NCI-H774 (cell line): Measurements from ENCODE around the gene NEFH.
"Not testable (repeated sequence)": the region's sequence is repeated elsewhere in the genome, so short reads cannot be mapped to it uniquely, and the experiment has no call there.

Experiments
- DNase-seq: peaks from one replicate; lab custom pipeline; 2025; lab: John Stamatoyannopoulos, UW

The NEFH gene, protein sequence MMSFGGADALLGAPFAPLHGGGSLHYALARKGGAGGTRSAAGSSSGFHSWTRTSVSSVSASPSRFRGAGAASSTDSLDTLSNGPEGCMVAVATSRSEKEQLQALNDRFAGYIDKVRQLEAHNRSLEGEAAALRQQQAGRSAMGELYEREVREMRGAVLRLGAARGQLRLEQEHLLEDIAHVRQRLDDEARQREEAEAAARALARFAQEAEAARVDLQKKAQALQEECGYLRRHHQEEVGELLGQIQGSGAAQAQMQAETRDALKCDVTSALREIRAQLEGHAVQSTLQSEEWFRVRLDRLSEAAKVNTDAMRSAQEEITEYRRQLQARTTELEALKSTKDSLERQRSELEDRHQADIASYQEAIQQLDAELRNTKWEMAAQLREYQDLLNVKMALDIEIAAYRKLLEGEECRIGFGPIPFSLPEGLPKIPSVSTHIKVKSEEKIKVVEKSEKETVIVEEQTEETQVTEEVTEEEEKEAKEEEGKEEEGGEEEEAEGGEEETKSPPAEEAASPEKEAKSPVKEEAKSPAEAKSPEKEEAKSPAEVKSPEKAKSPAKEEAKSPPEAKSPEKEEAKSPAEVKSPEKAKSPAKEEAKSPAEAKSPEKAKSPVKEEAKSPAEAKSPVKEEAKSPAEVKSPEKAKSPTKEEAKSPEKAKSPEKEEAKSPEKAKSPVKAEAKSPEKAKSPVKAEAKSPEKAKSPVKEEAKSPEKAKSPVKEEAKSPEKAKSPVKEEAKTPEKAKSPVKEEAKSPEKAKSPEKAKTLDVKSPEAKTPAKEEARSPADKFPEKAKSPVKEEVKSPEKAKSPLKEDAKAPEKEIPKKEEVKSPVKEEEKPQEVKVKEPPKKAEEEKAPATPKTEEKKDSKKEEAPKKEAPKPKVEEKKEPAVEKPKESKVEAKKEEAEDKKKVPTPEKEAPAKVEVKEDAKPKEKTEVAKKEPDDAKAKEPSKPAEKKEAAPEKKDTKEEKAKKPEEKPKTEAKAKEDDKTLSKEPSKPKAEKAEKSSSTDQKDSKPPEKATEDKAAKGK

DNA sequence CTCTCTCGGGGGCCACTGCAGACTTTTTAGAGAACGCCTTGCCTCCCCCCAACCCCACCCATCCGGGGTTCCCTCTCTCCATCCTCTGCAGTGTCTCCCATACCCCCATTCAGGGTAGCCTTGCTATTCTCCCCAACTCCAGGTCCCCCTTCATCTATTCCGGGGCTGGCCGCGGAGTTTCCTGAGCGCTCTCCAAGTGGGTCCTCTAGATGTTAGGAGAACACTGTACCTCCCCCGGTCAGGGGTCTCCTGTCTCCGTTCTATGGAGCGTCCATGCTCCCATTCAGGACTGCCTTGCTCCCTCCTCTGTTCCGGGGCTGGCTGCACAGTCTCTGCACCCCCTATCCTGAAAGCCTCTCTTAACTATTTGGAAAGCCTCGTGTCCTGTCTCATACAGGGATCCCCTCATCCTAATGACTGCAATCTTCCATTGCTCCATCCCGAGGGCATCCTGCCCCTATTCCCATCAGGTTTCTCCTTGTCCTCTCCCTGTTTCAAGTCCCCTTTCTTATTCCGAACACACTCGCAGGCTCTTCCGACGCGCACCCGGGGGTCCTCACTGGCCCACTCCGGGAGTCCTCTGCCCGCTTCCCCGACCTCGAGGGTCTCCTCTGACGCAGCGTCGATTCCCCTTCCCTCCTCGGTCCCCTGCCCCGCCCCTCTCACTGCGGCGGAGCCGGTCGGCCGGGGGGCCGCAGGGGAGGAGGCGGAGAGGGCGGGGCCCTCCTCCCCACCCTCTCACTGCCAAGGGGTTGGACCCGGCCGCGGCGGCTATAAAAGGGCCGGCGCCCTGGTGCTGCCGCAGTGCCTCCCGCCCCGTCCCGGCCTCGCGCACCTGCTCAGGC lies at the start of gene NEFH:
Gene NEFH, plus strand, starts transcription at position 802 of the 845 bp plus-strand sequence. CDS start 45 bp downstream, outside the sequence.
- DNase-seq: no peak

DNA sequence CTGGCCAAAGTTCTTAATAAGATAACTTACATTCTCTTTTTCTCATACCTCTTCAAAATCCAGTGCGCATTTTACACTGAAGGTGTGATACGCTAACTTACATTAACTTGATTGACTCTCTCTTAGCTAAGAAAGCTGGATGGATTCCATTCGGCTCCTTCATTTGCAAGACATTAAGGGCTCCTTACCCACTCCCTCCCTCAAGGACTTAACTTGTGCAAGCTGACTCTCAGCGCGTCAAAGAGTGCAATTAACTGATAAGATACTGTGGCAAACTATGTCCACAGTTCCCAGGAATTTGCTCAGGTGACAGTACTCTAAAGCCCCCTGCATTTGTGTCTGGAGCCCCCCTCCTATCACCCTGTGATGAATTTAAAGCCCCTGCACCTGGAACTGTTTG lies 48.0 kb upstream of the NEFH start:
- DNase-seq: no peak

DNA sequence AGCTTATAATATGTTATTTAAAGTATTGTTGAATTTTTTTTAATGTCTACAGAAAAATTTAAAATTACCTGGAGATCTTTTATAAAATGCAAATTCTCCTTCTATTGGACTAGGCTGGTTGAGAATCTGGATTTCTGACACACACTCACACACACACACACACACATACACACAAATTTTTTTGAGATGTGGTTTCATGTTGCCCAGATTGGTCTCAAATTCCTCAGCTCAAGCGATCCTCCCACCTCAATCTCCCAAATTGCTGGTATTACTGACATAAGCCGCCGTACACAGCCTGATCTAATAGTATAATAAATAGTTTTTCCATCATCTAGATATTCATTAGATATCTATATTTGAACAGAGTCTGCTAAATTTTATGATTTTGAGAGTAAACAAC lies 46.2 kb upstream of the NEFH start:
- DNase-seq: no peak

DNA sequence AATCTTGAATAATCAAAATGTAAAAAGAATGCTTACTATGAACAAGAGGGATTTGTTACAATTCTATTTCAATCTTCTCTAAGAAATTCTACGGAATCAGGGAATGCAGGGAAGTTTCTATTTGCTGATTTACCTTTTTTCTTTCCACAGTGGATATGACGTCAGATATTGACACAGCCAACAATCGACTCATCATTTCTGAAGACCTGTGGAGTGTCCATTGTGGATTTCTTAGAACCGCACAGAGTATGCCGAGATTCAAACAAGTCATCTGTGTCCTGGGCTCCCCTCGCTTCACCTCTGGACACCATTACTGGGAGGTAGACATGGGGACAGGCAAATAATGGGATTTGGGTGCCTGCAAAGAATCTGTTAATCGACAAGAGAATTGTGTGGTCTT lies 45.7 kb upstream of the NEFH start:
- DNase-seq: no peak

DNA sequence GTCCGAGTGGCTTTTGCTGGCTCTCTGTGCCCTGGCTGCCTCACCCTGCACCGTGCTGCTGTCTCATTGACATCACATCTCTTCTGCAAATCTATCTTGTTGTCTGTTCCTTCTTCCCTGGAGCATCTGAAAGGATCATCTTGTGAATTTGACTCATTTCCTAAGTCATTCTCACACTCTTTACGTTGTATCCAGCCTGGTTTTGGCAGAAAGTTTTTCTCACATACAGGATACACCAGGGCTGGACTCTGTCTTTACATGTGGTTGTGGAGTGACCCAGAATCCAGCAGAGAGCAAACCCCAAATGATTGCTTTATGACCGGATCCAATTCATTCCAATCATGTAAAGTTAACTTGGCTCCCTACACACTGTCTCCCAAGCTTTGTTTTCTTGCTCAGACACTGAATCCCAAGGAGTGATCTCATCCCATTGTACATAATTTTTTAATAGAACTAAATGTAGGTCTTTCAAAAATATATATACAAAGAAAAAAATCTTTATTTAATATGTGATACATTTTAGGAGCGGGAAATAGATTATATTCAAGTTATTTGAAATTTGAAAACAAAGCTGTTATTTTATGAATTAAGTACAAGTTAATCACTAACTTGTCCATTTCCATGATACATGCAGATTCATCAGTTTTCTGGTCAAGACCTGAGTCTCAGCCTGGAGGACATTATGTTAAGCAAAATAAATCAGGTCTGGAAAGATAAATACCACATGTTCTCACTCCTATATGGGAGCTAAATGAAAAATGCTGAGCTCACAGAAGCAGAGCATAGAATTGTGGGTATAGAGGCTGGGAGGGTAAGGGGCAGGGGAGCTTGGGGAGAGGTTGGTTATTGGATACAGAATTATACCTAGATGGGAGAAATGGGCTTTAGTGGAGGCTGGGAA lies 44.5 kb upstream of the NEFH start:
- no peak for DNase-seq

DNA sequence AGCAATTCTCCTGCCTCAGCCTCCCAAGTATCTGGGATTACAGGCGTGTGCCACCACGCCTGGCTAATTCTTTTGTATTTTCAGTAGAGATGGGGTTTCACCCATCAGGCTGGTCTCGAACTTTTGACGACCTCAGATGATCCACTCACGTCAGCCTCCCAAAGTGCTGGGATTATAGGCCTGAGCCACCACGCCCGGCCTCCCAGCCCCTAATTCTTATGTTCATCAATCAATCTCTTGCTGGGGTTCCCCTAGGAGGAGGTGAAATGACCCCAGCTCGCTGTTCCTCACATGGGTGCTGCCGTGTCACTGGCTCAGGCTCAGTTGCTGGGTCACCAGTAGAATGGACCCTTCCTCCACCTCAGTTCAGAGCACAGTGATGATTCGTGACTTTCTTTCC lies 41.7 kb upstream of the NEFH start, which contains the start of gene RFPL1:
Gene RFPL1, plus strand, starts transcription at position 301 of the 400 bp plus-strand sequence.
- not testable (repeated sequence) for DNase-seq

DNA sequence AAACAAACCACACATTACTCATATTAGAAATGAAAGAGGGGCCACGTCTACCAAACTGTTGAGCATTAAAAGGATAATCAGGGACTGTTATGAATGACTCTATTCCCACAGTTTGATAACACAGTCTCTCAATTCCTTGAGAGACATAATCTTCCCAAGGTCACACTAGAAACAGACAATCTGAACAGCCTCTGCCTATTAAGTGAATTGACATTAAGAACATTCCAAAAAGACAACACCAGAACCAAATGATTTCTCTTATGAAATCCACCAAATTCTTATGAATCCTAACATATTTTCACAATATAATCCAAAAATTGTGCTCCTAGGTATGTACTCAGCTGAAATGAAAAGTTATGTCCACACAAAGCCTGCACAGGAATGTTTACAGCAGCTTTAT lies 37.0 kb upstream of the NEFH start:
- no peak for DNase-seq

DNA sequence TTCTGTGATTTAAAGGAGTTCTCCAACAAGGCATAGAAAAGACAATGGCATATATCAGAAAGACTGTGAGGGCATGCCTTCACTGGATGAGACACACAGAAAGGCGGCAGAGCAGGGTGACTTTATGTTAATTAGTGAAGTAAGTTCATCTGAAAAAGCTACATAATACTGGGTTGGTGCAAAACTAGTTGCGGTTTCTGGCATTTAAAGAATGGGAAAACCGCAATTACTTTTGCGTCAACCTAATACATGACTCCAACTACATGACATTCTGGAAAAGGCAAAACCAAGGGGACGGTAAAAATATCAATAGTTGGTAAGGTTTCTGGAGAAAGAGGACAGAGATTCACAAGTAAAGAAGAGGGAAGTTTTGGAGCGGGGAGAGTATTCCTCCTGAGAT lies 36.6 kb upstream of the NEFH start:
- no peak for DNase-seq

DNA sequence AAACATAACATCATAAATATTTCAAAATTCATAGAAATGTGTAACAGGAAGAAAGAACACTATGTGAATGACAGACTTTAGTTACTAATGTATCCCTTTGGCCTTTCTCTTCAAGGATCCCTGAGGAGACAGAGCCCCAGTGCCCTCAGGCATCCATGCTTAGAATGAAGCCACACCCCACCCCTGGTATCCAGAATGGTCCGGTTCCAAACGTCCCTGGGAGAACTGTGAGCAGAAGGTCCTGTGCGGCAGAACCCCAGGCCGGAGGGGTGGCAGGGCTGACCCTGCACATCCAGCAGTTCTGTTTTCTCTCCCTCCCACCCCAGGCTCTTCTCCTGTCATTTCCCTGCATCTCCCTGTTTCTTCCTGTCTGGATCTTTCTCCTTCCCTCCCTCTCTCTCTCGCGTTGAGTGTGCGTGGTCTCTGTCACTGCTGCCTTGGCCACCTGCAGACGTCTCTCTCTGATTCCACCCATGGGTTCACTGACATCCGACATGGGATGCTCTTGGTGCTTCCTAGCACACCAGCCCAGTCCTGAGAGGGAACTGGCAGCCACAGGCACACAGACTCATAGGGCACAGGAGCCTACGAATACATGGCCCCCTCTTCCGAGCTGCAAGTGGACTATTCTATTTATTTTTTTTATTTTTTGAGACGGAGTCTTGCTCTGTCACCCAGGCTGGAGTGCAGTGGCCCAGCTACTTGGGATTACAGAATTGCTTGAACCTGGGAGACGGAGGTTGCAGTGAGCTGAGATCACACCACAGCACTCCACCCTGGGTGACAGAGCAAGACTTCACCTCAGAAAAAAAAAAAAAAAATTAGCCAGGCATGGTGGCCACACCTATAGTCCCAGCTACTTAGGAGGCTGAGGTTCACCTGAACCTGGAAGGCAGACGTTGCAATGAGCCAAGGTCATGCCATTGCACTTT lies 35.9 kb upstream of the NEFH start:
- DNase-seq: no peak

DNA sequence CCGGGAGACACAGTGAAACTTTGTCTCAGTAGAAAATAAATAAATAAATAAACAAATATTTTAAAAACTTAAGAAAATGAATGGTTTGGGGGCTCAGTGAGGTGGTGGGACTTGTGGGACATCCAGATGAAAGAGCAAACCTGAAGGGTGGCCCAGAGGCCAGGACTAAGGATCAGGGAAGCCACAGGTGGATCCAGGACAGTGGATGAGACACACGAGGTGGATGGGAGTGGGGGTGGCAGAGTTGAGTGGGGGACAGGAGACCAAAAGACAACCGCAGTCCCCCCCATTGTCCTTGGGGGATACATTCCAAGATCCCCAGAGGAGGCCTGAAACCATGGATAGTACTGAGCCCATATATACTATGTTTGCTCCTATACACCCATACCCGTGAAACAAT lies 34.5 kb upstream of the NEFH start:
- no peak for DNase-seq

DNA sequence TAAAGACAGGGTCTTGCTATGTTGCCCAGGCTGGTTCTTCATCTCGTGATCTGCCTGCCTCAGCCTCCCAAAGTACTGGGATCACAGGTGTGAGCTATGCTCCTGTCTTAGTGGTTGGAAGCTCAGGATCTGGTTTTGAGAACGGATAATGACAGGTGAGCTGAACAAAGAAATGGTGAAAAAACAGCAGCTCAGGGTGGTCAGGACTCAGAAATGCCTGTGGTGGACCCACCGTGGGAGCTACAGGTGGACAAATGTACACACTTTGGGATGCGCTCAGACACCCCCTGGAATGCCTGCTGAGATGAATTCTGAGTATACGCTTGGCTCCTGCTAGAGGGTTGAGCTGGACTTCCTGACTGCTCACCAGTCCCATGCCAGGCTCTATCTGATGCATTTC lies 32.1 kb upstream of the NEFH start:
- no peak for DNase-seq

DNA sequence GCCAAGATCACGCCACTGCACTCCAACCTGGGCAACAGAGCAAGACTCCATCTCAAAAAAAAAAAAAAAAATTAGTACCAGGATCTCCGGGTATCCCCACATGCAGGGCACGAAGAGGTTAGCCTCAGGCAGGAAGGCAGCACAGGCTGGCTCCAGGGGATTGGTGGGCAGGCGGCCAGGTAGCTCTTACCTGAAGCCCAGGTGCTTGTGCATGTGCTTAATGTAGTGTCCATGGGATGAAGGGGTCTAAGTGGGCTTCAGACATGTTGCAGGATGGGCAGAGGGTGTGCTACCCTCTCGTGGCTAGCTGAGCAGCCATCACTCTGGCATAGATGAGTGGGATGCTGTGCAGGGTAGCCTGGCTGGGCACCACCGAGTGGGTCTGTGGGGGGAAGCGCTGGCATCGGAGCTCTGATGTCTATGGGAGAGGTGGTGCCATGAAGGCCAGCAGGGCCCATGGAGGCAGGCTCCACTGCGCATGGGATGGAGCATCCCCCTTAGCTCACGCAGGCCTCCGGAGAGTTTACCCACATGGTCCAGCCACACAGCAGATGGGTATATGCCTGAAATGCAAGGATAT lies 30.6 kb upstream of the NEFH start:
- no peak for DNase-seq

DNA sequence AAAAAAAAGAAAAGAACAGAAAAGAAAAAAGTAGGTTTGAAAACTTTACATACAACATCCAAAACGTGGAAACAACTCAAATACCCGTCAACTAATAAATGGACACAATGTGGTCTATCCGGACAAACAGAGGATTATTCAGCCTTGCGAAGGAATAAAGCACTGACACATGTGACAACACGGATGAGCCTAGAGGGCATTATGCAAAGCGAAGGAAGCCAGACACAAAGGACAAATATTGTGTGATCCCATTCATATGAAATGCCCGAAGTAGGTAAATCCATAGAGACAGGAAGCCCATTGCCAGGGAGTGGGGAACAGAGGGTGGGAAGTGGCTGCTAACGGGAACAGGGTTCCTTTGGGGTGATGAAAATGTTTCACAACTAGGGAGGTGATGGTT lies 29.8 kb upstream of the NEFH start:
- no peak for DNase-seq

DNA sequence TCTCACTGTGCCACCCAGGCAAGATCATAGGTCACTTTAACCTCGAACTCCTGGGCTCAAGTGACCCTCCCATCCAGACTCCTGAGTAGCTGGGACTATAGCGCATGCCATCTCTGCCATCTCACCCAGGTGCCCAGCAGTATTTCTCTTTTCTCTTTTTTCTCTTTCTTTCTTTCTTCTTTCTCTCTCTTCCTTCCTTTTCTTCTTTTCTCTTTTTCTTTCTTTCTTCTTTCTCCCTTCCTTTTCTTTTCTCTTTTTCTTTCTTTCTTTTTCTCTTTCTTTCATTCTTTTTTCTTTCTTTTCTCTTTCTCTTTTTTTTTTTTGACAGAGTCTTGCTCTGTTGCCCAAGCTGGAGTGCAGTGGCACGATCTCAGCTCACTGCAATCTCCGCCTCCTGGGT lies 28.2 kb upstream of the NEFH start:
- DNase-seq: no peak

DNA sequence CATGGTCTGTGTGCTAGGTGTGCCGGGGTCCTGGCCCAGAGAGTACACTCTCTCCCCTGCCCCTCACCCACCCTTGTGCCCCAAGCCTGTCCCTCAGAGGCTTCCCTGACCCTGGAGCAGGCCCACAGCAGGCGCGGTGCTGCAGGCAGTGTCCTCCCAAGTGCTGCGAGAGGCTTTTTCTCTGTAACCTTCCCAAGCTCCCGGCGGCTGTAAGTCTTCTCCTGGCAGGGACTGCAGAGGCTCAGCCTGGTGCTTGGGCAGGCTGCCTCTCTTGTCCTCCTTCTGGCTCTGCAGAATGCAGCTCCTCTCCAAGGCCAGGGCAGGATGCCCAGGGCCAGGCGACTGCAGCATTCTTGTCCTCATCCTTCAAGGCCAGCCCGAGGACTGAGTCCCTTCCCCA lies 25.7 kb upstream of the NEFH start:
- no peak for DNase-seq

DNA sequence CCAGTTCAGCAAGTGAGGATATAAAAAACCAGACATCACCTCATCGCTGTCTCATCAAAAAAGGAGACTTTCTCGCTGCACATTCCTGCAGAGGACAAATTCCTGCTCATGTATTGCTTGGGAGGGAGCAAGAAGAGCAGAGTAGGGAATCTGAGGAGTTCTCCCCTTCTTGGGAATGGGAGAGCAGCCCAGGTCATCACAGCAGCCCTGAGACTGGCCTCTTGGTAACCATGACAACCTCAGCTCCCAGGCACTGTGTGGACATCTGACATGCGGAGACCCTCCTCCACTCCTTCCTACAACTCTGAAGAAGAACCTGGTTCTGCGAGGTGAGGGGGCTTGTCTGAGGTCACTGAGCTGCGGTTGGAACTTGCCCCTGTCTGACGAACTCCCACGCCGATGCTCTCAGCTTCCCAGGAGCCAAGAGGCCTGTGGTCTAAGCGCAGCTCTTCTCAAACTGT lies 23.8 kb upstream of the NEFH start:
- no peak for DNase-seq

DNA sequence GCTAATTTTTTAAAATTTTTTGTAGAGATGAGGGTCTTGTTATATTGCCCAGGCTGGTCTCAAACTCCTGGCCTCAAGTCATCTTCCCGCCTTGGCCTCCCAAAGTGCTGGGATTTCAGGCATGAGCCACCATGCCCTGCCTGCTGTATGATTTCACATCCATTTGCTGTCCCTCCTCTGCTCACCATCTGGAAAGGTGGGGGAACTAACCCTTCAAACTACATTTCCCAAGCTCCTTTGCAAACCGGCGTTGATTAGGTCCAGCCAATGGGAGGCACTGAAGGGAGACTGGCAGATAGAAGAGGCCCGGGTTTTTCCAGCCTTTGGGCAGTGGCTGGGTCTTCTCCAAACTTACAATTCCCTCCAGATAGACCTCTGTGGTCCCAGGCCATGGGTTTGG lies 22.3 kb upstream of the NEFH start:
- DNase-seq: peak; percentile 12

DNA sequence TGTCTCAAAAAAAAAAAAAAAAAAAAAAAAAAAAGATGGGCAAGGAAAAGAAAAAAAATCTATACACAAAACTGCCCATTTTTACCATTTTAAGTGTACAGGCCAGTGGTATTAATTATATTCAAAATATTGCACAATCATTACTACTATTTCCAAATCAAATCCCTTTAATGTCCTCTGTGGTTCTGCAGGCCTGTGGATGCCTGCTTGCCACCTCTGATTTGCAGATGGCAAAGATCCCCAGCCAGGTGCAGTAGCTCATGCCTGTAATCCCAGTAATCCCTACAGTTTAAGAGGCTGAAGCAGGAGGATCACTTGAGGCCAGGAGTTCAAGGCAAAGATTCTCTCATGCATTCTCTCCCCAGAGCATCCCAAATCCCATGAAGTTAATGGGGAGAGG lies 21.5 kb upstream of the NEFH start:
- no peak for DNase-seq

DNA sequence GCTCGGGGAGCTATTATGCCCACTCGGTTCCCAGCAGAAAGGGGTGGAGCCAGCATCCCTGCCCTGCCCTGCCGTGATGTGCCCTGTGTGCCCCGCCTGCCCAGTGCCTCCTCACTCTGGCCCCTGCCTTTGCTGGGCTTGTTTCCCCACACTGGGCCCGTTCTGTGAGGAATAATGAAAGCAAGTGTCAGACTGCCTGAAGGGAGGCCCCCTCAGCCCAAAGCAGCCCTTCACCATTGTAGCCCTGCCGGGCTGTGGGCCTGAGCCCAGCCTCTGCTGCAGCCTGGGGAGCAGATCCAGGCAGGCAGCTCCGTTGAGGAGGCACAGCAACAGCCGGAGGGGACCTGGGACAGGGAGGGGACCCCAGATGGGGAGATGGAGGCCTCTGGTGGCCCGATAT lies 20.2 kb upstream of the NEFH start:
- DNase-seq: no peak
